ENCODE data around the gene ERBB3.
"Not testable (repeated sequence)": the region's sequence is repeated elsewhere in the genome, so short reads cannot be mapped to it uniquely, and the experiment has no call there.

Gene ERBB3

GRCh38 chr12:56116267-56117081 lies 36.5 kb downstream of the ERBB3 start, which contains the start of gene RPL41:
Gene RPL41, plus strand, starts transcription at chr12:56116633.
- peak; percentile 95 for DNase-seq (ENCODE audit: low spot score)

- not testable (repeated sequence) for DNase-seq (ENCODE audit: low spot score)
Observed at GRCh38 chr12:56117082-56117706, 37.2 kb downstream of the ERBB3 start.

GRCh38 chr12:56117778-56118687 lies 38.1 kb downstream of the ERBB3 start, which contains the start of gene ZC3H10:
Gene ZC3H10, plus strand, starts transcription at chr12:56118266. Its CDS starts 2,297 bp downstream, at chr12:56120563.
- peak; percentile 99 for DNase-seq (ENCODE audit: low spot score)

- no peak for DNase-seq (ENCODE audit: low spot score)
Observed at GRCh38 chr12:56118688-56119357, 38.9 kb downstream of the ERBB3 start.

- peak; percentile 77 for DNase-seq (ENCODE audit: low spot score)
Observed at GRCh38 chr12:56119361-56119796, 39.4 kb downstream of the ERBB3 start.

- DNase-seq (ENCODE audit: low spot score): no peak
Observed at GRCh38 chr12:56120158-56120846, 40.3 kb downstream of the ERBB3 start.

- DNase-seq (ENCODE audit: low spot score): no peak
Observed at GRCh38 chr12:56121204-56121870, 41.4 kb downstream of the ERBB3 start.

- DNase-seq (ENCODE audit: low spot score): no peak
Observed at GRCh38 chr12:56122637-56123036, 42.7 kb downstream of the ERBB3 start.

- DNase-seq (ENCODE audit: low spot score): no peak
Observed at GRCh38 chr12:56124133-56124532, 44.2 kb downstream of the ERBB3 start.

- no peak for DNase-seq (ENCODE audit: low spot score)
Observed at GRCh38 chr12:56126732-56127239, 46.8 kb downstream of the ERBB3 start.

- DNase-seq (ENCODE audit: low spot score): no peak
Observed at GRCh38 chr12:56127485-56127887, 47.5 kb downstream of the ERBB3 start.

- peak; percentile 99 for DNase-seq (ENCODE audit: low spot score)
Observed at GRCh38 chr12:56127888-56128669, 48.1 kb downstream of the ERBB3 start, which contains the start of gene ESYT1. Gene ESYT1, plus strand, starts transcription at chr12:56128267. Its CDS starts 53 bp downstream, at chr12:56128320.

GRCh38 chr12:56128670-56129205 lies 48.8 kb downstream of the ERBB3 start:
- DNase-seq (ENCODE audit: low spot score): no peak

GRCh38 chr12:56129206-56129941 lies 49.4 kb downstream of the ERBB3 start:
- peak; percentile 83 for DNase-seq (ENCODE audit: low spot score)

- DNase-seq (ENCODE audit: low spot score): no peak
Observed at GRCh38 chr12:56129942-56130495, 50.1 kb downstream of the ERBB3 start.

- DNase-seq (ENCODE audit: low spot score): no peak
Observed at GRCh38 chr12:56130876-56131275, 50.9 kb downstream of the ERBB3 start.

GRCh38 chr12:56134897-56135296 lies 54.9 kb downstream of the ERBB3 start:
- no peak for DNase-seq (ENCODE audit: low spot score)
